Tibial artery (tissue), 4 donors: ENCODE measurements around the gene DPY30.

ENCODE experiments used
- DNase-seq, 2 donors: peaks; one replicate each; pipeline ENCODE4 v3.0.0-alpha.2; 2019
- H3K27ac ChIP-seq, 2 donors: fragments of 200-600 bp; sonication (generic) in 1 of 2; 1 replicate in 1 of 2; 2 replicates in 1 of 2; pipeline ENCODE4 v1.5.1; 2018 to 2019; ENCODE audit warnings: mild to moderate bottlenecking in 1 of 2
- H3K27me3 ChIP-seq, 2 donors: fragments of 200-600 bp; sonication (generic) in 1 of 2; one replicate each; pipeline versions ENCODE4 v1.5.1 to v1.6.0; 2016 to 2019
- H3K36me3 ChIP-seq, 3 donors: fragments of 200-600 bp; sonication (generic) in 2 of 3; one replicate each; pipeline ENCODE4 v1.5.1; 2016 to 2019; ENCODE audit warnings: mild to moderate bottlenecking in 2 of 3
- H3K4me1 ChIP-seq, 4 donors: fragments of 200-600 bp; sonication (generic) in 2 of 4; 1 replicate in 3 of 4; 2 replicates in 1 of 4; pipeline ENCODE4 v1.5.1; 2016 to 2019
- H3K4me3 ChIP-seq, 2 donors: fragments of 200-600 bp; sonication (generic) in 1 of 2; 1 replicate in 1 of 2; 2 replicates in 1 of 2; pipeline ENCODE4 v1.5.1; 2018 to 2019; ENCODE audit warnings: mild to moderate bottlenecking in 2 of 2
- H3K9me3 ChIP-seq, 3 donors: fragments of 200-600 bp; sonication (generic) in 1 of 3; one replicate each; pipeline ENCODE4 v1.5.1; 2016 to 2019
- intact Hi-C: fragments of 100-400 bp; cut with DNase I; formaldehyde crosslinking; loops from one replicate; pipeline ENCODE4 v1.15.0; 2023; ENCODE audit warnings: low total_unique reads
- TF ChIP-seq, protein P1 (sequence below), 2 experiments: fragments of 200-600 bp in 1 of 2; fragments of 450-650 bp in 1 of 2; IDR thresholded peaks; one replicate each; pipeline ENCODE4 v1.5.1; 2017 to 2019; ENCODE audit warnings: antibody characterized with exemption in 2 of 2, mild to moderate bottlenecking in 1 of 2, moderate library complexity in 1 of 2

Gene DPY30

DNA sequence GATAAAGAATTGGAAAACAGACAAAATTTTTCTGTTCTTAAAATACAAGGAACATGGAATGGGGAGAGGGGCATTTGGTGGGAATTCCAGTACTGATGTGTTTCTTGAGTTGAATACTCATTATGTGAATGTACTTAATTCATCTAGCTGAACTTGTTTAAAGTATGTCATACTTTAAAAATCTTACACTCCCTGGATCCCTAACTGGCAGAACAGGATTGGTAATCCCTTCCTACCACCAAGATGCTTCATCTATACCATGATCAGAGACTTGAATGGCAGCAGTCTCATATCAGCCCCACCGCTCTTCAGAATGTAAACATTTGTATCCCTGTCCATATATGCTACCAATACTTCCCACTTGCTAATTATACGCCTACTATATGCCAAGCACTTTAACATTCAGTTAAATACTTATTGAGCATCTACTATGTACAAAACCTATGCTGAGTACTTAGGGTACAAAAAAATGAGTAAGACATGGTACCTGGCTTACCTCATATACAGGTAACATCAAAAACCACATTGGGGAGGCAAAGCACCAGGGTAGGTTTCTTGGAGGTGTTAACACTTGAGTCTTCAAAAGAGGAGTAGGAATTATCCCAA, 34.1 kb downstream of the DPY30 start:
- Histone ChIP-seq H3K4me1 (peaks cover 0 to 39% (median 7%) of the 10 kb centered on the region in 4 donors), H3K9me3 (no peaks in the 10 kb centered on the region), H3K27ac (no peak overlapping the region), H3K36me3 (no peaks in the 10 kb centered on the region), H3K4me3 (no peak overlapping the region), H3K27me3 (no peaks in the 10 kb centered on the region)
- DNase-seq, result no peak
- intact Hi-C loops, result no loop called here
- TF ChIP-seq, protein P1, sequence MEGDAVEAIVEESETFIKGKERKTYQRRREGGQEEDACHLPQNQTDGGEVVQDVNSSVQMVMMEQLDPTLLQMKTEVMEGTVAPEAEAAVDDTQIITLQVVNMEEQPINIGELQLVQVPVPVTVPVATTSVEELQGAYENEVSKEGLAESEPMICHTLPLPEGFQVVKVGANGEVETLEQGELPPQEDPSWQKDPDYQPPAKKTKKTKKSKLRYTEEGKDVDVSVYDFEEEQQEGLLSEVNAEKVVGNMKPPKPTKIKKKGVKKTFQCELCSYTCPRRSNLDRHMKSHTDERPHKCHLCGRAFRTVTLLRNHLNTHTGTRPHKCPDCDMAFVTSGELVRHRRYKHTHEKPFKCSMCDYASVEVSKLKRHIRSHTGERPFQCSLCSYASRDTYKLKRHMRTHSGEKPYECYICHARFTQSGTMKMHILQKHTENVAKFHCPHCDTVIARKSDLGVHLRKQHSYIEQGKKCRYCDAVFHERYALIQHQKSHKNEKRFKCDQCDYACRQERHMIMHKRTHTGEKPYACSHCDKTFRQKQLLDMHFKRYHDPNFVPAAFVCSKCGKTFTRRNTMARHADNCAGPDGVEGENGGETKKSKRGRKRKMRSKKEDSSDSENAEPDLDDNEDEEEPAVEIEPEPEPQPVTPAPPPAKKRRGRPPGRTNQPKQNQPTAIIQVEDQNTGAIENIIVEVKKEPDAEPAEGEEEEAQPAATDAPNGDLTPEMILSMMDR (IDR thresholded peaks at IDR 0.05), result no peak

DNA sequence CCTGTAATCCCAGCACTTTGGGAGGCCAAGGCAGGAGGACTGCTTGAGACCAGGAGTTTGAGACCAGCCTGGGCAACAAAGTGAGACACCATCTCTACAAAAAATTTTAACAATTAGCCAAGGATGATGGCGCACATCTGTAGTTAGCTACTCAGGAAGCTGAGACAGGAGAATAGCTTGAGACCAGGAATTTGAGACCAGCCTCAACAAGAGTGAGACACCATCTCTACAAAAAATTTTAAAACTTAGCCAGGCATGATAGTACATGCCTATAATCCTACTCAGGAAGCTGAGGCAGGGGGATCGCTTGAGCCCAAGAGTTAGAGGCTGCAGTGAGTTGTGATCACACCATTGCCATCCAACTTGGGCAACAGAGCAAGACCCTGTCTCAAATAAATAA, 35.8 kb downstream of the DPY30 start:
- DNase-seq, result no peak
- intact Hi-C loops, result no loop called here
- Histone ChIP-seq H3K27me3 (no peaks in the 10 kb centered on the region), H3K4me3 (no peak overlapping the region), H3K4me1 (peaks cover 0 to 33% (median 4%) of the 10 kb centered on the region in 4 donors), H3K9me3 (no peaks in the 10 kb centered on the region), H3K27ac (no peak overlapping the region), H3K36me3 (no peaks in the 10 kb centered on the region)
- TF ChIP-seq, protein P1 (IDR thresholded peaks at IDR 0.05), result no peak

DNA sequence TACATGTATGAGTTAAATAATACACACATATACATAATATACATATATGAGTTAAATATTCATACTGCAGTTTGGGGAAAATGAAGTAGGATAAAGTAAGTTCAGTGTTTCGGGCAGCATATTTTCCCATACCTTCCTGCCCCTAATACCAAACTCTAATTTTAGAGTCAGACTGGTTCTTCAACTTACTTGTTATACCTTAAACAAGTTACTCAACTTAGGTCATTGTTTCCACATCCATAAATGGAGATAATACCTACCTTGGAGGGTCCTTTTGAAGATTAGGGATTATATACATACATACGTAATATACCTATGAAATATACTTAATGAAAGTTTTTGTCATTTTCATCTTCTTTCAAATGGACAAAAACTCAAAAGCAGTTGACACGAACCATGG, 37.2 kb downstream of the DPY30 start:
- Histone ChIP-seq H3K4me1 (peaks cover 0 to 23% (median 0%) of the 10 kb centered on the region in 4 donors), H3K36me3 (no peaks in the 10 kb centered on the region), H3K4me3 (no peak overlapping the region), H3K27me3 (no peaks in the 10 kb centered on the region), H3K27ac (no peak overlapping the region), H3K9me3 (no peaks in the 10 kb centered on the region)
- intact Hi-C loops, result no loop called here
- TF ChIP-seq, protein P1 (IDR thresholded peaks at IDR 0.05), result no peak
- DNase-seq, result no peak

DNA sequence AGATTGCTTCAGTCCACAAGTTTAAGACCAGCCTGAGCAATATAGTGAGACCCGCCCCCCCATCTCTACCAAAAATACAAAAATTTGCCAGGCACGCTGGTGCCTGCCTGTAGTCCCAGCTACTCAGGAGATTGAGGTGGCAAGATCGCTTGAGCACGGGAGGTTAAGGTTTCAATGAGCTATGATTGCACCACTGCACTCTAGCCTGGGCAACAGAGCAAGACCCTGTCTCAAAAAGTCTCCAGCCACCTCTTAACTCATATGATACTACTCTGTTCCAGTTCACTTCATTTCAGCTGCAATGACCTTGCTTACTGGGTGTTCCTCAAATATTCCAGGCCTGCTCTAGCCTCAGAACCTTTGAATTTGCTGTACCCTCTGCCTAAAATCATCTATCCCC, 40.2 kb downstream of the DPY30 start:
- Histone ChIP-seq H3K27ac (no peak overlapping the region), H3K36me3 (no peaks in the 10 kb centered on the region), H3K27me3 (no peaks in the 10 kb centered on the region), H3K4me3 (no peak overlapping the region), H3K9me3 (no peaks in the 10 kb centered on the region), H3K4me1 (peaks cover 0 to 9% (median 0%) of the 10 kb centered on the region in 4 donors)
- DNase-seq, result no peak
- TF ChIP-seq, protein P1 (IDR thresholded peaks at IDR 0.05), result no peak
- intact Hi-C loops, result no loop called here

DNA sequence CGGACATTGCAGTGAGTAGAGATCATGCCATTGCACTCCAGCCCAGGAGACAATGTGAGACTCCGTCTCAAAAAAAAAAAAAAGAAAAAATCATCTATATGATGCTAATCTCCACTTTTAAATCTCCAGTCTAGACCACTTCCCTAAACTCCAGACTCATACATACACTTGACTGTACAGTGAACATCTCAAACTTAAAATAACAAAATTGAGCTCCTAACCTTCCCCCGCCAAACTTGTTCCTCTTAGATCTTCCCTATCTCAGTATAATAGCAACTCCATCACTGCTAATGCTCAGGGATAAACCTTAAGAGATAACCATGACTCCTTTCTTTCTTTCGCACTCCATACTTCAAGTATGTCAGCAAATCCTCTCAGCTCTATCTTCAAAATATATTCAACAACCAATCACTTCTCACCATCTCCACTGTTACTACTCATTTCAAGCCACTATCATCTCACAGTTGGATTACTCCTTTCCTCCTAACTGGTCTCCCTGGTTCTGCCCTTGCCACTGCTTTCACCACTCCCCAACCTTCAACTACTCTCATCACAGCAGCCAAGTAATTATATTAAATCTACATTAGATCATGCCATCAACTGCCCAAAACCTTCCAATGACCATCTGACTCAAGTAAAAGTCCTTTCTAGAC, 40.7 kb downstream of the DPY30 start:
- Histone ChIP-seq H3K36me3 (no peaks in the 10 kb centered on the region), H3K27me3 (no peaks in the 10 kb centered on the region), H3K4me3 (no peak overlapping the region), H3K9me3 (no peaks in the 10 kb centered on the region), H3K27ac (no peak overlapping the region), H3K4me1 (peaks cover 0 to 9% (median 0%) of the 10 kb centered on the region in 4 donors)
- TF ChIP-seq, protein P1 (IDR thresholded peaks at IDR 0.05), result no peak
- intact Hi-C loops, result no loop called here
- DNase-seq, result no peak
